Ishikawa (cell line): Measurements from ENCODE around the gene CDS1.

Experiments
- EP300 ChIP-seq: IDR thresholded peaks from 2 replicates; pipeline ENCODE4 v1.6.1; 2012; ENCODE audit warnings: borderline replicate concordance
- TAF1 ChIP-seq: IDR thresholded peaks from 2 replicates; pipeline ENCODE4 v1.6.1; 2012; ENCODE audit warnings: low read depth, mild to moderate bottlenecking
- YY1 ChIP-seq: IDR thresholded peaks from 2 replicates; pipeline ENCODE4 v1.6.1; 2012; ENCODE audit warnings: low read depth

GRCh38 chr4:84547211-84547610, 35.7 kb upstream of the CDS1 start:
- TF ChIP-seq TAF1 (no peak), EP300 (no peak), YY1 (no peak)
